Measurements from ENCODE around the gene CSNK1G3. TPM values are rescaled to one million over a fixed set of nuclear protein-coding genes. Genes with fewer than 3 reads are reported as not detected.

Gene CSNK1G3
- total RNA-seq, 1 donor = 91.2 TPM

GRCh38 chr5:123496892-123497291, 15.1 kb upstream of the CSNK1G3 start:
- no peak for TF ChIP-seq CTCF (IDR thresholded peaks at IDR 0.05; ENCODE audit: extremely low read depth, low read depth, low read length)
- no peaks in the 10 kb centered on the region for H3K79me2 ChIP-seq (ENCODE audit: insufficient read depth, low read length)
- no peak overlapping the region for H2AFZ ChIP-seq (ENCODE audit: low read length)

GRCh38 chr5:123500471-123500870, 11.5 kb upstream of the CSNK1G3 start:
- peaks cover 4% of the 10 kb centered on the region for H3K27me3 ChIP-seq (ENCODE audit: insufficient read depth, low read length)
- TF ChIP-seq CTCF (IDR thresholded peaks at IDR 0.05; ENCODE audit: extremely low read depth, low read depth, low read length) = no peak
- H3K4me1 ChIP-seq (ENCODE audit: insufficient read depth, low read length) = peaks cover 5% of the 10 kb centered on the region
- DNase-seq (ENCODE audit: insufficient read length, low spot score, missing footprints) = no peak
- H3K27ac ChIP-seq (ENCODE audit: low read depth, low read length) = no peak overlapping the region
- no peak overlapping the region for H3K4me3 ChIP-seq (ENCODE audit: insufficient read depth, low read length)
- H3K79me2 ChIP-seq (ENCODE audit: insufficient read depth, low read length) = no peaks in the 10 kb centered on the region
- H3K9me3 ChIP-seq (ENCODE audit: low read depth, low read length) = no peaks in the 10 kb centered on the region
- no peak overlapping the region for H2AFZ ChIP-seq (ENCODE audit: low read length)
- H4K20me1 ChIP-seq (ENCODE audit: insufficient read depth, low read length) = no peaks in the 10 kb centered on the region
- H3K36me3 ChIP-seq (ENCODE audit: insufficient read depth, low read length) = no peaks in the 10 kb centered on the region
- H3K4me2 ChIP-seq (ENCODE audit: insufficient read depth, low read length) = no peak overlapping the region

More at GRCh38 chr5:123496892-123497291, 15.1 kb upstream of the CSNK1G3 start:
- Histone ChIP-seq H4K20me1 (ENCODE audit: insufficient read depth, low read length) (no peaks in the 10 kb centered on the region), H3K4me2 (ENCODE audit: insufficient read depth, low read length) (no peak overlapping the region), H3K4me1 (ENCODE audit: insufficient read depth, low read length) (peaks cover 5% of the 10 kb centered on the region), H3K27me3 (ENCODE audit: insufficient read depth, low read length) (no peaks in the 10 kb centered on the region), H3K9me3 (ENCODE audit: low read depth, low read length) (no peaks in the 10 kb centered on the region), H3K4me3 (ENCODE audit: insufficient read depth, low read length) (no peak overlapping the region), H3K27ac (ENCODE audit: low read depth, low read length) (no peak overlapping the region), H3K36me3 (ENCODE audit: insufficient read depth, low read length) (no peaks in the 10 kb centered on the region)
- DNase-seq (ENCODE audit: insufficient read length, low spot score, missing footprints) = no peak

DNA sequence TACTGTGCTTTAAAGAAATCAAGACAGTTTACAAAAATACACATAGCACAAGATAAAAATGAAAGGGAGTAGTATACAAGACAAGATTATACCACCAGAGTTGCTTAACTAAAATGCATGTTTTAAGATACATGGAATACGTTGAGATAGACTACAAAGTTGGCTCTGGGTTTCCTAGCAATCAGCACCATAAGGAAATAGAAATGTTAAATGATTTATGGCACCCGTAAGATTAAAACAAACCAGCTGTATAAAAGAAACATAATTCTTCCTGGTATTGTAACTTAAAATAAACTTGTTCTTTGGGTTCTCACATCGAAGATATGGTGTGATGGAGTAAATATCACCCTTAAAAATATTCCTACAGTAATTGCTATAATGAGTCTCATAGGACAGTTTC, 9.9 kb upstream of the CSNK1G3 start:
- peaks cover 4% of the 10 kb centered on the region for H3K27me3 ChIP-seq (ENCODE audit: insufficient read depth, low read length)
- H3K79me2 ChIP-seq (ENCODE audit: insufficient read depth, low read length) = no peaks in the 10 kb centered on the region
- no peaks in the 10 kb centered on the region for H3K36me3 ChIP-seq (ENCODE audit: insufficient read depth, low read length)
- no peak overlapping the region for H3K4me2 ChIP-seq (ENCODE audit: insufficient read depth, low read length)
- TF ChIP-seq CTCF (IDR thresholded peaks at IDR 0.05; ENCODE audit: extremely low read depth, low read depth, low read length) = no peak
- H4K20me1 ChIP-seq (ENCODE audit: insufficient read depth, low read length) = no peaks in the 10 kb centered on the region
- no peak for DNase-seq (ENCODE audit: insufficient read length, low spot score, missing footprints)
- no peaks in the 10 kb centered on the region for H3K9me3 ChIP-seq (ENCODE audit: low read depth, low read length)
- H3K4me1 ChIP-seq (ENCODE audit: insufficient read depth, low read length) = no peaks in the 10 kb centered on the region
- no peak overlapping the region for H3K27ac ChIP-seq (ENCODE audit: low read depth, low read length)
- H3K4me3 ChIP-seq (ENCODE audit: insufficient read depth, low read length) = no peak overlapping the region
- no peak overlapping the region for H2AFZ ChIP-seq (ENCODE audit: low read length)

GRCh38 chr5:123503299-123503698, 8.7 kb upstream of the CSNK1G3 start:
- Histone ChIP-seq H3K27ac (ENCODE audit: low read depth, low read length) (no peak overlapping the region), H3K79me2 (ENCODE audit: insufficient read depth, low read length) (no peaks in the 10 kb centered on the region), H2AFZ (ENCODE audit: low read length) (no peak overlapping the region), H3K36me3 (ENCODE audit: insufficient read depth, low read length) (no peaks in the 10 kb centered on the region), H3K4me1 (ENCODE audit: insufficient read depth, low read length) (no peaks in the 10 kb centered on the region), H3K9me3 (ENCODE audit: low read depth, low read length) (no peaks in the 10 kb centered on the region), H4K20me1 (ENCODE audit: insufficient read depth, low read length) (no peaks in the 10 kb centered on the region), H3K27me3 (ENCODE audit: insufficient read depth, low read length) (peaks cover 4% of the 10 kb centered on the region), H3K4me2 (ENCODE audit: insufficient read depth, low read length) (no peak overlapping the region), H3K4me3 (ENCODE audit: insufficient read depth, low read length) (no peak overlapping the region)
- no peak for DNase-seq (ENCODE audit: insufficient read length, low spot score, missing footprints)
- TF ChIP-seq CTCF (IDR thresholded peaks at IDR 0.05; ENCODE audit: extremely low read depth, low read depth, low read length) = no peak
